GM10266 (cell line): ENCODE measurements around the gene SUCNR1.

Source experiments
- DNase-seq: peaks from one replicate; pipeline ENCODE4 v3.0.0; 2012; ENCODE audit errors: extremely low spot score
- TF ChIP-seq, protein P1 (sequence below): IDR thresholded peaks from 2 replicates; pipeline ENCODE4 v1.5.1; 2012; ENCODE audit warnings: mild to moderate bottlenecking, low read depth; ENCODE audit not compliant: control insufficient read depth, insufficient read depth; ENCODE audit errors: missing control alignments

Gene SUCNR1, protein sequence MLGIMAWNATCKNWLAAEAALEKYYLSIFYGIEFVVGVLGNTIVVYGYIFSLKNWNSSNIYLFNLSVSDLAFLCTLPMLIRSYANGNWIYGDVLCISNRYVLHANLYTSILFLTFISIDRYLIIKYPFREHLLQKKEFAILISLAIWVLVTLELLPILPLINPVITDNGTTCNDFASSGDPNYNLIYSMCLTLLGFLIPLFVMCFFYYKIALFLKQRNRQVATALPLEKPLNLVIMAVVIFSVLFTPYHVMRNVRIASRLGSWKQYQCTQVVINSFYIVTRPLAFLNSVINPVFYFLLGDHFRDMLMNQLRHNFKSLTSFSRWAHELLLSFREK

GRCh38 chr3:151873398-151873797 lies at the start of gene SUCNR1:
Gene SUCNR1 (plus strand): TSS chr3:151873643. CDS start chr3:151879893, 6,250 bp downstream.
- DNase-seq, result no peak
- TF ChIP-seq, protein P1, sequence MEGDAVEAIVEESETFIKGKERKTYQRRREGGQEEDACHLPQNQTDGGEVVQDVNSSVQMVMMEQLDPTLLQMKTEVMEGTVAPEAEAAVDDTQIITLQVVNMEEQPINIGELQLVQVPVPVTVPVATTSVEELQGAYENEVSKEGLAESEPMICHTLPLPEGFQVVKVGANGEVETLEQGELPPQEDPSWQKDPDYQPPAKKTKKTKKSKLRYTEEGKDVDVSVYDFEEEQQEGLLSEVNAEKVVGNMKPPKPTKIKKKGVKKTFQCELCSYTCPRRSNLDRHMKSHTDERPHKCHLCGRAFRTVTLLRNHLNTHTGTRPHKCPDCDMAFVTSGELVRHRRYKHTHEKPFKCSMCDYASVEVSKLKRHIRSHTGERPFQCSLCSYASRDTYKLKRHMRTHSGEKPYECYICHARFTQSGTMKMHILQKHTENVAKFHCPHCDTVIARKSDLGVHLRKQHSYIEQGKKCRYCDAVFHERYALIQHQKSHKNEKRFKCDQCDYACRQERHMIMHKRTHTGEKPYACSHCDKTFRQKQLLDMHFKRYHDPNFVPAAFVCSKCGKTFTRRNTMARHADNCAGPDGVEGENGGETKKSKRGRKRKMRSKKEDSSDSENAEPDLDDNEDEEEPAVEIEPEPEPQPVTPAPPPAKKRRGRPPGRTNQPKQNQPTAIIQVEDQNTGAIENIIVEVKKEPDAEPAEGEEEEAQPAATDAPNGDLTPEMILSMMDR, result no peak

GRCh38 chr3:151827816-151828215 lies 45.6 kb upstream of the SUCNR1 start:
- TF ChIP-seq, protein P1, result no peak
- no peak for DNase-seq

DNA sequence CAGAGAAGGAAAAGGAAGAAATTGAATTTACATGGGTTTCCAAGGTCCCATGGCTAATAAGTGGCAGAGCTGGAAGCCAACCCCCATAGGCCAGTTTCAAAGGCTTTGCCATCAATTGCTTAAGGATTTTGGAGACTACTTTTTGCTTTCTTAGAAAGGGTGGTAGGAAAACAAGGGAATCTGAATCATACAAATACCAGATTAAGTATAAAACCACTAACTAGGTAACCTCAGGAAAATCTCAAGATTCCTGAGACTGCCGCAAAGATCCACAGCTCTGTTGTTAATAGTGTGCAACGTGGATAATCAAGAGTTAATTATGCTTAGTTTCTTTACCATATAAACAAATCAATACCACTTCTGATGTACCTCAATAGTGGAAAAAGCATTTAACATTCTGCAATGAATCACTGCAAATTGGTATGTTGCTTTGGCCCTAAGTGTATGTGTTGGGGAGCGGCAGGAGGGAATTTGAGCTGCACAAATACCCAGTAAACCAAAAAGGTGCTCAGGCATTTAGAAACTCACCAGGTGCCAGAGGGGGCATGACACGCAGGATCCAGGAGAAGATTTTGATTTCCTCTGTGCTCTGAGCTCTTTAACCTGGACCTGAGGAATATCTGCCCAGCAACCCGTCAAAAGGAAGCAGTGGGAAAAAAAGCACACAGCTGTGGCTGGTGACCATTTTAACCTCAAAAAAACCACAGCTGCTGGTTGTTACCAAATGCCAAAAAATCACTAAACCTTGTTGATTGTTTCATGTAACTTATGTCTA lies 37.5 kb upstream of the SUCNR1 start:
- TF ChIP-seq, protein P1, result no peak
- no peak for DNase-seq

- TF ChIP-seq, protein P1, result no peak
- no peak for DNase-seq
These were observed 36.4 kb upstream of the SUCNR1 start for GRCh38 chr3:151837057-151837456.

DNA sequence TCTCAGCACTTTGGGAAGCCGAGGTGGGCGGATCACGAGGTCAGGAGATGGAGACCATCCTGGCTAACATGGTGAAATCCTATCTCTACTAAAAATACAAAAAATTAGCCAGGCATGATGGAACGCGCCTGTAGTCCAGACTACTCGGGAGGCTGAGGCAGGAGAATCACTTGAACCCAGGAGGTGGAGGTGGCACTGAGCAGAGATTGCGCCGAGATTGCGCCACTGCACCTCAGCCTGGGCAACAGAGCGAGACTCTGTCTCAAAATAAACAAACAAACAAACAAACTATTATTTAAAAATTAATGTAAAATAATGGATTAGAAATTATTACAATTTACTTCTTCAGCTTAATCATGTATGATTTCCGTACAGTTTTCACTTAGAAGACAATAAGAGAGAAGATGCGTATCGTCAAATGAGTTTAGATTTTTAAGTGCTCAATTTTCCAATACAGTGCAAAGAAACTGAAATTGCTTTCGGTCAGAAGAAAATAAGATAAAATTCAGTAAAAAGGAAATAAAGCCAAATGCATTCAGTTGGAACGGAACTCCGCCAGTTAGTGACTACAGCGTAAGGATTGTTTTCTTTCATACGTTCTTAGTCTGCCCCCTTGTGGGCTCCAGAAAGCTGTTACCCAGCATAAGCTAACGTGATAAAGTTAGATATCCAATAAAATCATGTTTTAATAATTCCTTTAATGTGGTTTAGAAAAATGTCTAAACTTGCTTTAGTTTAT lies 34.7 kb upstream of the SUCNR1 start:
- TF ChIP-seq, protein P1, result peak; percentile 78
- DNase-seq, result peak; percentile 44

GRCh38 chr3:151839313-151839631 lies 34.2 kb upstream of the SUCNR1 start:
- DNase-seq, result no peak
- TF ChIP-seq, protein P1, result peak; percentile 17

DNA sequence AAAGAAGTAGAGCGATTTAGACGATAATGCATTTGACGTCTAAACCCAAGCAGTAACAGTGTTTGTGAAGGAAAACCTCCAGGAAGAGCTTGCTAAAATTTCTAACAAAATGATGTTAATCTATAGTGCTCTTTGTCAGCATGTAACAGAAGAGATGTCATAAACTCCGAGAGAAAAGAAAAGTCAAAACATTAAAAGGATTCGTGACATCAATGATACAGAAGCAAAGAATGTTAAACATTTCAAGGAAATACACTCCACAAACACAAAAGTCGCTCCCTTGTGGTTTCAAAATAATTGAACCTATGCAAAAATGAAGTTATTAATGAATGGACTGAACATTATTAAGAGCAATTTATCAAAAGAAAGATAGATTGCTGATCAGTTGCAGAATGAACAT lies 31.6 kb upstream of the SUCNR1 start:
- TF ChIP-seq, protein P1, result no peak
- no peak for DNase-seq
